K562 (cell line): Measurements from ENCODE around the gene PSMA6.

Experiments used
- BCOR ChIP-seq: fragments of 450-650 bp; IDR thresholded peaks from 2 replicates; pipeline ENCODE4 v1.6.1; 2016
- CTCF ChIP-seq, 3 experiments: IDR thresholded peaks in 2 of 3; conservative IDR thresholded peaks in 1 of 3; 2 replicates each; pipeline ENCODE4 v1.5.1; 2011 to 2012; ENCODE audit warnings: low read length in 3 of 3, mild to moderate bottlenecking in 3 of 3, control low read depth in 2 of 3, improper control_type of control experiment in 1 of 3, inconsistent platforms in 1 of 3, low read depth in 1 of 3, mixed read lengths in 1 of 3, moderate library complexity in 1 of 3; ENCODE audit not compliant: insufficient read depth in 2 of 3
- EZH2 ChIP-seq: IDR thresholded peaks from 2 replicates; pipeline ENCODE4 v1.6.1; 2012; ENCODE audit warnings: low read depth, mild to moderate bottlenecking, inconsistent platforms, low read length, borderline replicate concordance
- FOS ChIP-seq: IDR thresholded peaks from 3 replicates; pipeline ENCODE4 v1.6.1; 2011; ENCODE audit not compliant: insufficient read length; ENCODE audit errors: extremely low read depth
- FOXA3 ChIP-seq, 2 experiments: fragments of 450-650 bp in 1 of 2; sonication (generic) in 1 of 2; formaldehyde crosslinking; IDR thresholded peaks in 1 of 2; conservative IDR thresholded peaks in 1 of 2; 2 replicates each; pipeline versions ENCODE4 v1.4.0 to v1.8.0; 2020 to 2022; ENCODE audit warnings: mild to moderate bottlenecking in 2 of 2, missing genetic modification reagents in 1 of 2
- JUN ChIP-seq, 2 experiments: sonication (generic) in 1 of 2; formaldehyde crosslinking in 1 of 2; IDR thresholded peaks; 2 replicates each; pipeline versions ENCODE4 v1.6.1 to v1.8.0; 2012 to 2022; ENCODE audit warnings: borderline replicate concordance in 2 of 2, mild to moderate bottlenecking in 2 of 2, improper control_type of control experiment in 1 of 2, low read depth in 1 of 2, low read length in 1 of 2, missing genetic modification reagents in 1 of 2
- TEAD4 ChIP-seq, 2 experiments: sonication (generic) in 1 of 2; formaldehyde crosslinking in 1 of 2; IDR thresholded peaks; 2 replicates each; pipeline versions ENCODE4 v1.6.1 to v1.8.0; 2012 to 2022; ENCODE audit warnings: borderline replicate concordance in 1 of 2, inconsistent platforms in 1 of 2, low read length in 1 of 2, mild to moderate bottlenecking in 1 of 2, missing genetic modification reagents in 1 of 2

GRCh38 chr14:35306114-35306513 is 13.9 kb downstream of the PSMA6 start:
- TF ChIP-seq BCOR (no peak), EZH2 (no peak), FOXA3 (CRISPR knock-in tag; conservative IDR thresholded peaks at IDR 0.05 in 1 of 2, IDR thresholded peaks at IDR 0.05 in 1 of 2) (no peak), FOS (no peak), CTCF (IDR thresholded peaks at IDR 0.05 in 2 of 3, conservative IDR thresholded peaks at IDR 0.05 in 1 of 3; ENCODE audit: insufficient read depth in 2 of 3, low read depth in 1 of 3, low read length in 3 of 3) (no peak), TEAD4 (IDR thresholded peaks at IDR 0.05; ENCODE audit: low read length) (no peak), TEAD4 (CRISPR knock-in tag; IDR thresholded peaks at IDR 0.05; ENCODE audit: borderline replicate concordance) (no peak), JUN (IDR thresholded peaks at IDR 0.05; ENCODE audit: borderline replicate concordance, low read depth, low read length) (no peak), JUN (CRISPR knock-in tag; IDR thresholded peaks at IDR 0.05; ENCODE audit: borderline replicate concordance) (no peak)
